ENCODE measurements around the gene PAX5.

DNA sequence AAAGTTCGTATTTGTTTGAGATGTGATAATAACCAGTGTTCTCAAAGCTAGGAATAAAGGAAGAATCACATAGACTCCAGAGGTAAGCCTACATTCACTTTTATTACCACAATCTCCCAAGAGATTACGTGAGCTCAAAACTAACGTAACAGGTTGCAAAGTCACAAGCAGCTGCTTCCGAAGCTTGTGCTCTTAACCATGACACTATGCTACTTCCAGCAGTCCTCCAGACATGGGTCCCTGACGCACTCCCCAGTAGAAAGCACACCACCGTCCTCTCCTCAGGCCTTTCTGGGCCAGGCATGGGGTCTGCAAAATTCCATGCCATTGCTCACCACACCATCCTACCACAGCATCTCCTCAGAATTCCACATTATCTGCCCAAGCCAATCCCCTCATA, 84.6 kb downstream of the PAX5 start:
- TF ChIP-seq CTCF (conservative IDR thresholded peaks at IDR 0.05): no peak
- no peak for TF ChIP-seq ZFX (IDR thresholded peaks at IDR 0.05)
